Measurements from ENCODE around the gene WWTR1. TPM values are rescaled to one million over a fixed set of nuclear protein-coding genes. Genes with fewer than 3 reads are reported as not detected.

Gene WWTR1
- polyA plus RNA-seq, 1 donor, result 29.2 TPM

DNA sequence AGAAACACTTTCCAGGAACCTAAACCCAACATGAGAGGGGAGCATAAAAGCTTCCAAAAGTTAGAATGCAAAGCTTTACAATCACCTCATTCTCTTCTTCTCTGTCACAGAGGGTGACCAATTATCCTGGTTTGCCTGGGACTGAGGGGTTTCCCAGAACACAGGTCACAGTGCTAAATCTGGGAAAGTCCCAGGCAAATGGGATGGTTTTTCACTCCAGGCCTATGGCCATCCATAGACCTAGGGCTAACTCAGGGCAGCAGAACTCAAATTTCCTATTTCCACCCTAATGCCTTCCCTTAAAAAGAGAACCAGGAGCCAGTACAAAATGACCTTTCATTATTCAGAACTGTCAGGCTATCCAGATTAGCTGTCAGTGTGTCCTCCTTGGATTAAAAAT is 106.3 kb downstream of the WWTR1 start:
- no peaks in the 10 kb centered on the region for H3K4me1 ChIP-seq (ENCODE audit: control insufficient read depth, insufficient read depth, low read length)
- no peak overlapping the region for H3K4me3 ChIP-seq (ENCODE audit: low read length)
- no peaks in the 10 kb centered on the region for H3K27me3 ChIP-seq (ENCODE audit: control insufficient read depth, insufficient read depth, low read length)
- no peaks in the 10 kb centered on the region for H3K36me3 ChIP-seq (ENCODE audit: control insufficient read depth, insufficient read depth, low read length)
- no peak overlapping the region for H3K27ac ChIP-seq (ENCODE audit: low read length)
- no peak for DNase-seq
- no peaks in the 10 kb centered on the region for H3K9me3 ChIP-seq (ENCODE audit: control insufficient read depth, low read depth, low read length)

DNA sequence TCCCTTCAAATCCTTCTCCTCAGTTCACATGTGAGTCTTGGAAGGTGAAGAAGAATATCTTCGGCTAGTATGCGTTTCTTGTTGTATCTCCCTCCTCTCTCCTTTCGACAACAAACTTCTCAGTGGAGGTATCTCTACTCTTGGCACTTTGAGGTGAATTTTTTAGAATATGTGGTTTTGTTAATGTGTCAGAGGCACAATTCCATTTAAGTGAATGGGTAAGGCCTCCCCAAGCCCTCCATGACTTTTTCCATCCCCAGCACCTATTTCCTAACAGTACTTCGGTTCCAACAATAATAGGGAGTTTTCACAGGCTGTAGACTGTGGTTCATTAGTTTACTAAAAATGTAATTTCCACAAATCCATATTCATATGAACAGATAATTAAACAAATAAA is 109.2 kb downstream of the WWTR1 start:
- H3K36me3 ChIP-seq (ENCODE audit: control insufficient read depth, insufficient read depth, low read length), result no peaks in the 10 kb centered on the region
- no peaks in the 10 kb centered on the region for H3K9me3 ChIP-seq (ENCODE audit: control insufficient read depth, low read depth, low read length)
- H3K4me1 ChIP-seq (ENCODE audit: control insufficient read depth, insufficient read depth, low read length), result no peaks in the 10 kb centered on the region
- H3K4me3 ChIP-seq (ENCODE audit: low read length), result no peak overlapping the region
- 100% methylated on average over 1 of the region's 4 CpGs for WGBS (ENCODE audit: insufficient coverage, low lambda C conversion rate)
- DNase-seq, result no peak
- peak overlapping the region; percentile 7 for H3K27ac ChIP-seq (ENCODE audit: low read length)
- no peaks in the 10 kb centered on the region for H3K27me3 ChIP-seq (ENCODE audit: control insufficient read depth, insufficient read depth, low read length)

- Histone ChIP-seq H3K9me3 (ENCODE audit: control insufficient read depth, low read depth, low read length) (no peaks in the 10 kb centered on the region), H3K36me3 (ENCODE audit: control insufficient read depth, insufficient read depth, low read length) (no peaks in the 10 kb centered on the region), H3K27me3 (ENCODE audit: control insufficient read depth, insufficient read depth, low read length) (no peaks in the 10 kb centered on the region), H3K27ac (ENCODE audit: low read length) (peak overlapping the region; percentile 7), H3K4me1 (ENCODE audit: control insufficient read depth, insufficient read depth, low read length) (no peaks in the 10 kb centered on the region), H3K4me3 (ENCODE audit: low read length) (no peak overlapping the region)
- DNase-seq, result peak in 1 of 2 donors; percentile 37
- WGBS (ENCODE audit: insufficient coverage, low lambda C conversion rate), result 20% methylated on average over 2 of the region's 13 CpGs
These were observed 109.7 kb downstream of the WWTR1 start for GRCh38 chr3:149547954-149548668.

DNA sequence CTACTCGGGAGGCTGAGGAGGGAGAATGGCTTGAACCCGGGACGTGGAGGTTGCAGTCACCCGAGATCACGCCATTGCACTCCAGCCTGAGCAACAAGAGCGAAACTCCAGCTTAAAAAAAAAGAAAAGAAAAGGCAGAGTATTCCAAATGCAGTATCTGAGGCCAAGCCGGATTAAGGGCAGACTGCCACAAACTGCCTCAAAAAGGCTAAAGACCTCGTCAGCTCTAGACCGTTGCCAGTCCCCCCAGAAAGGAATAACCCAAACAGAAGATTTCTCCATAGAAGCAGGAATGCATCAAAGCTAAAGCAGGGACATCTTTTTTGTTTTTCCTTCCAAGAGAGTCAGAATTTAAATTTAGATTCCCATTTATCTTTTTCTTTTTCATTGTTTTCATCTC is 110.4 kb downstream of the WWTR1 start:
- no peak overlapping the region for H3K4me3 ChIP-seq (ENCODE audit: low read length)
- H3K27me3 ChIP-seq (ENCODE audit: control insufficient read depth, insufficient read depth, low read length), result no peaks in the 10 kb centered on the region
- no peaks in the 10 kb centered on the region for H3K9me3 ChIP-seq (ENCODE audit: control insufficient read depth, low read depth, low read length)
- peak overlapping the region; percentile 7 for H3K27ac ChIP-seq (ENCODE audit: low read length)
- WGBS (ENCODE audit: insufficient coverage, low lambda C conversion rate), result 71% methylated on average over 1 of the region's 9 CpGs
- no peaks in the 10 kb centered on the region for H3K36me3 ChIP-seq (ENCODE audit: control insufficient read depth, insufficient read depth, low read length)
- peak; percentile 31 to 35 for DNase-seq
- H3K4me1 ChIP-seq (ENCODE audit: control insufficient read depth, insufficient read depth, low read length), result no peaks in the 10 kb centered on the region

DNA sequence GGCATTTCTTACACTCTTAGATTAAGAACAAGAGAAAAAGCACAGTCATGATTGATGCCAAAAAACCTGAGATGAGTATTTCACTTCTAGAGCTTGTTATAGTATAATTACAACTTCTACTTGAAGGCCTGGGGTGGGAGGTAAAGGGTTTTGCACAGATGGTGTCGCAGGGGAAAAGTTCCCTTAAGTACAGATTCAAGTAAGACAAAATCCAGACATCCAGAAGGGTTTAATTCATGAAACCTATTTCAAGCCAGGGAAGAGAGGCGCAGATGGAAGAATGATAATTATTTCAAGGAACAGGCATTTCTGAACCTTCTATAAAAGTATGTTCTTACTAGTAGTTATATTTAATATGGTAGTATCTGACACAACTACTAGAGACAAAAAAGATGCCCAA is 112.8 kb downstream of the WWTR1 start:
- no peak overlapping the region for H3K27ac ChIP-seq (ENCODE audit: low read length)
- H3K4me1 ChIP-seq (ENCODE audit: control insufficient read depth, insufficient read depth, low read length), result no peaks in the 10 kb centered on the region
- WGBS (ENCODE audit: insufficient coverage, low lambda C conversion rate), result no CpG with 5 or more reads among the region's 2 CpGs

DNA sequence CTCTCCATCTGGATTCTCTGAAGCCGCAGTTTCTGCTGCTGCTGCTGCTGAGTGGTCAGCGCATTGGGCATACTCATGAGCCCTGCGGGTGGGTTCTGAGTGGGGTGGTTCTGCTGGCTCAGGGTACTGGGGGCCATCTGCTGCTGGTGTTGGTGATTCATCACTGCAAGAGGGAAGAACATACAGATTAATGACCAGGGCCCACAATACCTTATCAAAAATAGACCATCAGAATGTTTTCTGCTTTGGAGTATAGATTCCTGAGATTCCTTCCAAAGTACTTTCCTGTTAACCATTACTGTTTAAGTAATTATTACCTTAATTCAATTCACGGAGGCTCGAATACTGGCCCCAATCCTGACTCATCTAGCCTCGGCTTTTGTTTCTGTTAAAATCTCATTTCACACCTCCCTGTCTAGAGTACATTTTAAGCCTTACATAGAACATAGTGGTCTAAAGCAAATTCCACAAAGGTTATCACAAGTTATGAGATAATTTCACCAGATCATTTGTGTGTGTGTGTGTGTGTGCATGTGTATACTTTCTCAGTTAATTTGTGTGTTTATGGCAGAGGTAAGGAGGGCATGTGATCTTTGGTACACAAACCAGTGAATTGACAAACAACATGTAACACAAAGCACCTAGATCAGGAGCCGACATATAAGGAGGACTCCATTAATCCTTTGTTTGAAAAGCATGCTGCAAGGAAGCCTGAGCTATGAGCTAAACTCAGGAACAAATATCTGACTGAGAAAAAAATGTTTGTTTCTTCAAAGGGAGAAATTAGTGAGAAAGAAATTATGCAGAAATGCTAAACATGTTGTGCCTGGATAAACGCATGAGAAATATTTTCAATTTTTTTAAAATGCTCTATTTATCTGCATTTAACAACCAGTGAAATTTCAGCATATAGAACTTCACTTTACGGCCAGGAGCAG is 115.2 kb downstream of the WWTR1 start:
- Histone ChIP-seq H3K4me1 (ENCODE audit: control insufficient read depth, insufficient read depth, low read length) (no peaks in the 10 kb centered on the region), H3K9me3 (ENCODE audit: control insufficient read depth, low read depth, low read length) (no peaks in the 10 kb centered on the region), H3K36me3 (ENCODE audit: control insufficient read depth, insufficient read depth, low read length) (peaks cover 8% of the 10 kb centered on the region), H3K27ac (ENCODE audit: low read length) (no peak overlapping the region), H3K4me3 (ENCODE audit: low read length) (no peak overlapping the region), H3K27me3 (ENCODE audit: control insufficient read depth, insufficient read depth, low read length) (no peaks in the 10 kb centered on the region)
- DNase-seq, result no peak
- WGBS (ENCODE audit: insufficient coverage, low lambda C conversion rate), result 88% methylated on average over 1 of the region's 9 CpGs

More for the DNA sequence above, 112.8 kb downstream of the WWTR1 start:
- no peaks in the 10 kb centered on the region for H3K27me3 ChIP-seq (ENCODE audit: control insufficient read depth, insufficient read depth, low read length)
- DNase-seq, result no peak
- H3K9me3 ChIP-seq (ENCODE audit: control insufficient read depth, low read depth, low read length), result no peaks in the 10 kb centered on the region
- no peak overlapping the region for H3K4me3 ChIP-seq (ENCODE audit: low read length)
- peaks cover 8% of the 10 kb centered on the region for H3K36me3 ChIP-seq (ENCODE audit: control insufficient read depth, insufficient read depth, low read length)

DNA sequence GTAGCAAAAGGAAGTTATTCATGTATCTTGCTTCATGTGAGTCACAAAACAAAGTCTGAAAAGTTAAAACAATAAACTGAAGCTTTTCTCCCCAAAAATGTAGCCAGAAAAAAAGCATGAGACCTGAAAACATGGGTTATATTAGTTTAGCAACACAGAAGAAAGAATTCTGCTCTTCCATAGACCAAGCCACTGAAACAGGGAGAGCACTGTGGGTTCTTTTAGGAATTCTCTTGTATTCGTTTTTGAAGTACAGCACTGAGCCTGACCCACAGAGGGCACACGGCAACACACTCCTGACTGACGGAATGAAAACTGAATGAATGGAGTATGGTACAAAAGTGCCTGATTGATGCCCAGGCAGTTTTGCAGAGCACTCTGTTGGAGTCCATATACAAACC is 116.7 kb downstream of the WWTR1 start:
- WGBS (ENCODE audit: insufficient coverage, low lambda C conversion rate), result no CpG with 5 or more reads among the region's 3 CpGs
- H3K9me3 ChIP-seq (ENCODE audit: control insufficient read depth, low read depth, low read length), result no peaks in the 10 kb centered on the region
- H3K4me1 ChIP-seq (ENCODE audit: control insufficient read depth, insufficient read depth, low read length), result no peaks in the 10 kb centered on the region
- no peak overlapping the region for H3K27ac ChIP-seq (ENCODE audit: low read length)
- DNase-seq, result no peak
- peaks cover 8% of the 10 kb centered on the region for H3K36me3 ChIP-seq (ENCODE audit: control insufficient read depth, insufficient read depth, low read length)
- no peaks in the 10 kb centered on the region for H3K27me3 ChIP-seq (ENCODE audit: control insufficient read depth, insufficient read depth, low read length)
- H3K4me3 ChIP-seq (ENCODE audit: low read length), result no peak overlapping the region

DNA sequence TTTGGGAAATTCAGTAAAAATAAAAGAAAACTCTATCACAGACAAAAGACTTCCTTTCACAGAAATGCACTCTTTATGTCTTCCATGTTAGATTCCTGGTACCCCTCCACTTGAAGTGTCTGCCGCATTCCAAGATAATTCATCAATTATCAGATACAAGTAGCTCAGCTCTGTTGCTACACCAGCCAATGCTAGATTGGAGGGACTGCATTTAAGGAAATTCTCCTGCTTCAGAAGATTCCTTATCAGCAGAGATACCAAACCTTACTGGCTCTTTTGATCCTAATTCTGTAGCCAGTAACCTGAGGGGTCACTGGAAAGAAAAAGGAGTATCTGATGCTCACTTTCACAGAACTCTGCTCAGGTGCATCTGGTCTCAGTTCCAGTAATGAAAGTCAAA is 119.5 kb downstream of the WWTR1 start:
- DNase-seq, result no peak
- H3K36me3 ChIP-seq (ENCODE audit: control insufficient read depth, insufficient read depth, low read length), result peaks cover 8% of the 10 kb centered on the region
- 100% methylated on average over 1 of the region's 1 CpG for WGBS (ENCODE audit: insufficient coverage, low lambda C conversion rate)
- no peaks in the 10 kb centered on the region for H3K27me3 ChIP-seq (ENCODE audit: control insufficient read depth, insufficient read depth, low read length)
- H3K27ac ChIP-seq (ENCODE audit: low read length), result no peak overlapping the region
- no peaks in the 10 kb centered on the region for H3K9me3 ChIP-seq (ENCODE audit: control insufficient read depth, low read depth, low read length)
- H3K4me1 ChIP-seq (ENCODE audit: control insufficient read depth, insufficient read depth, low read length), result no peaks in the 10 kb centered on the region
- H3K4me3 ChIP-seq (ENCODE audit: low read length), result no peak overlapping the region

GRCh38 chr3:149536429-149536828 is 121.4 kb downstream of the WWTR1 start:
- no peak for DNase-seq
- Histone ChIP-seq H3K36me3 (ENCODE audit: control insufficient read depth, insufficient read depth, low read length) (peaks cover 1% of the 10 kb centered on the region), H3K4me3 (ENCODE audit: low read length) (no peak overlapping the region), H3K4me1 (ENCODE audit: control insufficient read depth, insufficient read depth, low read length) (no peaks in the 10 kb centered on the region), H3K27me3 (ENCODE audit: control insufficient read depth, insufficient read depth, low read length) (no peaks in the 10 kb centered on the region), H3K27ac (ENCODE audit: low read length) (no peak overlapping the region), H3K9me3 (ENCODE audit: control insufficient read depth, low read depth, low read length) (no peaks in the 10 kb centered on the region)
- WGBS (ENCODE audit: insufficient coverage, low lambda C conversion rate), result no CpG with 5 or more reads among the region's 11 CpGs

- no peak for DNase-seq
- no peak overlapping the region for H3K27ac ChIP-seq (ENCODE audit: low read length)
- no peaks in the 10 kb centered on the region for H3K36me3 ChIP-seq (ENCODE audit: control insufficient read depth, insufficient read depth, low read length)
- no peaks in the 10 kb centered on the region for H3K27me3 ChIP-seq (ENCODE audit: control insufficient read depth, insufficient read depth, low read length)
- H3K4me1 ChIP-seq (ENCODE audit: control insufficient read depth, insufficient read depth, low read length), result no peaks in the 10 kb centered on the region
- no peak overlapping the region for H3K4me3 ChIP-seq (ENCODE audit: low read length)
- WGBS (ENCODE audit: insufficient coverage, low lambda C conversion rate), result 100% methylated on average over 1 of the region's 8 CpGs
- no peaks in the 10 kb centered on the region for H3K9me3 ChIP-seq (ENCODE audit: control insufficient read depth, low read depth, low read length)
These were observed 122.5 kb downstream of the WWTR1 start for GRCh38 chr3:149535333-149535685.
